OCI-LY7 (cell line): Measurements from ENCODE around the gene LHFPL2. TPM values are rescaled to one million over a fixed set of nuclear protein-coding genes. Genes with fewer than 3 reads are reported as not detected.

Source experiments
- BruUV-seq: library from RNA; stranded (reverse); fragments of 400-500 nt; replicated peaks from 2 replicates; lab custom pipeline; 2021; lab: Mats Ljungman, UMichigan
- CTCF ChIA-PET: fragments of 300-600 bp; sonication (Branson Sonifier 250); formaldehyde crosslinking; loops from one replicate; lab custom pipeline; 2022; ENCODE audit warnings: antibody characterized with exemption; ENCODE audit not compliant: unreplicated experiment; lab: Charles Lee
- POLR2A ChIA-PET: fragments of 300-600 bp; sonication (Branson Sonifier 250); formaldehyde crosslinking; loops from one replicate; lab custom pipeline; 2022; ENCODE audit warnings: antibody characterized with exemption; lab: Charles Lee
- DNase-seq: peaks from one replicate; pipeline ENCODE4 v3.0.0-alpha.2; 2015; ENCODE audit warnings: low spot score
- H2AFZ ChIP-seq: fragments of 200-600 bp; sonication (generic), shearing (Covaris generic); 2 replicates; pipeline ENCODE4 v1.6.1; 2014; ENCODE audit warnings: mild to moderate bottlenecking, antibody characterized with exemption, low read length, moderate library complexity
- H3K27ac ChIP-seq: fragments of 200-600 bp; sonication (generic); 2 replicates; pipeline ENCODE4 v1.5.1; 2014; ENCODE audit warnings: mixed run types, low read depth, mild to moderate bottlenecking, moderate library complexity, low read length, inconsistent platforms; ENCODE audit not compliant: poor library complexity, severe bottlenecking
- H3K36me3 ChIP-seq: fragments of 200-600 bp; sonication (generic); 2 replicates; pipeline ENCODE4 v1.6.1; 2014; ENCODE audit warnings: mild to moderate bottlenecking, antibody characterized with exemption, low read length, moderate library complexity, mixed read lengths; ENCODE audit not compliant: insufficient read depth
- H3K4me1 ChIP-seq: fragments of 200-600 bp; sonication (generic); 2 replicates; pipeline ENCODE4 v1.5.1; 2014; ENCODE audit warnings: mild to moderate bottlenecking, low read length; ENCODE audit not compliant: insufficient read depth, poor library complexity, severe bottlenecking
- H3K4me2 ChIP-seq: fragments of 200-600 bp; sonication (generic); 2 replicates; pipeline ENCODE4 v1.6.1; 2014; ENCODE audit warnings: mild to moderate bottlenecking, low read length
- H3K4me3 ChIP-seq: fragments of 200-600 bp; sonication (generic); 2 replicates; pipeline ENCODE4 v1.5.1; 2014; ENCODE audit warnings: mild to moderate bottlenecking, low read depth, low read length; ENCODE audit not compliant: poor library complexity, severe bottlenecking
- H3K79me2 ChIP-seq: fragments of 200-600 bp; sonication (generic); 2 replicates; pipeline ENCODE4 v1.6.1; 2016; ENCODE audit warnings: low read depth, mild to moderate bottlenecking, low read length, moderate library complexity, mixed read lengths; ENCODE audit not compliant: insufficient read depth
- H3K9me2 ChIP-seq: fragments of 200-600 bp; sonication (generic); 2 replicates; pipeline ENCODE4 v1.6.1; 2016; ENCODE audit warnings: mild to moderate bottlenecking, low read length, mixed read lengths; ENCODE audit not compliant: insufficient read depth
- H3K9me3 ChIP-seq: fragments of 200-600 bp; sonication (generic); 2 replicates; pipeline ENCODE4 v1.6.1; 2014; ENCODE audit warnings: mild to moderate bottlenecking, mixed run types, low read length, mixed read lengths
- H4K20me1 ChIP-seq: fragments of 200-600 bp; sonication (generic); 2 replicates; pipeline ENCODE4 v1.6.1; 2014; ENCODE audit warnings: mild to moderate bottlenecking, antibody characterized with exemption, low read length, moderate library complexity, mixed read lengths; ENCODE audit not compliant: insufficient read depth
- EZH2phosphoT487 ChIP-seq: fragments of 200-600 bp; sonication (generic); IDR thresholded peaks from 2 replicates; pipeline ENCODE4 v1.6.1; 2018; ENCODE audit warnings: low read depth, borderline replicate concordance, mild to moderate bottlenecking, mixed run types, antibody characterized with exemption, low read length, moderate library complexity, mixed read lengths
- intact Hi-C: fragments of 100-400 bp; cut with micrococcal nuclease; formaldehyde crosslinking; loops from one replicate; pipeline ENCODE4 v1.10.0; 2022; ENCODE audit not compliant: unreplicated experiment
- total RNA-seq, 2 experiments: library from RNA; depleted of rRNA in 1 of 2; stranded (reverse); fragments of >200 nt in 1 of 2; shearing (Covaris generic) in 1 of 2; gene quantifications; 2 replicates each; pipeline ENCODE4 v1.2.3, GENCODE V29; 2014 to 2022
- TF ChIP-seq, protein P1 (sequence below): fragments of 200-600 bp; sonication (generic); conservative IDR thresholded peaks from 2 replicates; pipeline ENCODE4 v1.5.1; 2014; ENCODE audit warnings: mild to moderate bottlenecking, antibody characterized with exemption, low read length, moderate library complexity, mixed read lengths

The LHFPL2 gene
- total RNA-seq, 2 experiments from 2014 or later: 12.2 to 24.0 TPM

DNA sequence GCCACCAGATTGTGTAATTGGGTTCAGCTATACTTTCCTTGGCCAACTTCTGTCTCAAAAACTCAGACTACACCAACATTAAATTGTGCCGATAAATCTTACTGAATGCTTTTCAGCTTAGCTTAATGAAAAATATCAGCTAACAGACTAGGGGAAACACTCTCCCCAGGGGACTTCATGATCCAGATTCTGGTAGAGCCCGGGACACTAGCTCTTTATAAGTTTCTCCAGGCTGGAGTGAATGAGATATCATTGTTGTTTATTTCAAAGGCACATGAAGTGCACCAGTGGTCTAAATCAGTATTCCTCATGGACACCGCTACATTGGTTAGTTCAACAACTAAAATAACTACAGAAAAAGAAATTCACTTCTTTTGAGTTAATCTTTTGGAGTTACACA is 10.5 kb upstream of the LHFPL2 start:
- no TSS peak for BruUV-seq

DNA sequence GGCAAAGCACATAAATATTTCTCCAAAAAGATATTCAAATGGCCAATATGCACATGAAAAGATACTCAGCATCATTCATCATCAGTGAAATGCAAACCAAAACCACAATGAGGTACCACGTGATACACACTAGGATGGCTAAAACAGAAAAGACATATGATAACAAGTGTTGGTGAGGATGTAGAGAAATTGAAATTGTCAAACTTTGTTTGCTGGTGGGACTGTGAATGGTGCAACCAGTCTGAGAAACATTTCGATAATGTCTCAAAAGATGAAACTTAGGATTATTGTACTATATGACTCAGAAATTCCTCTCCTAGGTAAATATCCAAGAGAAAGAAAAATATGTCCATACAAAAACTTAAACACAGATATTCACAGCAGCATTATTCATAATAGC is 8.6 kb upstream of the LHFPL2 start:
- TF ChIP-seq EZH2phosphoT487: no peak
- TF ChIP-seq, protein P1, sequence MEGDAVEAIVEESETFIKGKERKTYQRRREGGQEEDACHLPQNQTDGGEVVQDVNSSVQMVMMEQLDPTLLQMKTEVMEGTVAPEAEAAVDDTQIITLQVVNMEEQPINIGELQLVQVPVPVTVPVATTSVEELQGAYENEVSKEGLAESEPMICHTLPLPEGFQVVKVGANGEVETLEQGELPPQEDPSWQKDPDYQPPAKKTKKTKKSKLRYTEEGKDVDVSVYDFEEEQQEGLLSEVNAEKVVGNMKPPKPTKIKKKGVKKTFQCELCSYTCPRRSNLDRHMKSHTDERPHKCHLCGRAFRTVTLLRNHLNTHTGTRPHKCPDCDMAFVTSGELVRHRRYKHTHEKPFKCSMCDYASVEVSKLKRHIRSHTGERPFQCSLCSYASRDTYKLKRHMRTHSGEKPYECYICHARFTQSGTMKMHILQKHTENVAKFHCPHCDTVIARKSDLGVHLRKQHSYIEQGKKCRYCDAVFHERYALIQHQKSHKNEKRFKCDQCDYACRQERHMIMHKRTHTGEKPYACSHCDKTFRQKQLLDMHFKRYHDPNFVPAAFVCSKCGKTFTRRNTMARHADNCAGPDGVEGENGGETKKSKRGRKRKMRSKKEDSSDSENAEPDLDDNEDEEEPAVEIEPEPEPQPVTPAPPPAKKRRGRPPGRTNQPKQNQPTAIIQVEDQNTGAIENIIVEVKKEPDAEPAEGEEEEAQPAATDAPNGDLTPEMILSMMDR: no peak

More for the DNA sequence above, 10.5 kb upstream of the LHFPL2 start:
- H3K4me2 ChIP-seq: no peak overlapping the region
- no peak for DNase-seq
- no peaks in the 10 kb centered on the region for H3K79me2 ChIP-seq
- H3K4me3 ChIP-seq: no peak overlapping the region
- no peaks in the 10 kb centered on the region for H4K20me1 ChIP-seq
- intact Hi-C loops: no loop called here
- H3K36me3 ChIP-seq: no peaks in the 10 kb centered on the region; the same call in 1 of the 2 replicates
- H3K9me2 ChIP-seq: no peaks in the 10 kb centered on the region
- no peak overlapping the region for H3K27ac ChIP-seq
- ChIA-PET CTCF (interaction anchor here (0.6 kb wide), 1 partner anchor 32 kb away, joined by 3 read pairs; no protein-coding TSS in a partner anchor), POLR2A (interaction anchor here (0.5 to 1.0 kb wide), 3 partner anchors 17 to 960 kb away, joined by 3 read pairs; no protein-coding TSS in a partner anchor)
- peaks cover 23% of the 10 kb centered on the region for H3K4me1 ChIP-seq
- H2AFZ ChIP-seq: no peak overlapping the region
- TF ChIP-seq, protein P1: no peak
- TF ChIP-seq EZH2phosphoT487: no peak
- H3K9me3 ChIP-seq: no peaks in the 10 kb centered on the region

DNA sequence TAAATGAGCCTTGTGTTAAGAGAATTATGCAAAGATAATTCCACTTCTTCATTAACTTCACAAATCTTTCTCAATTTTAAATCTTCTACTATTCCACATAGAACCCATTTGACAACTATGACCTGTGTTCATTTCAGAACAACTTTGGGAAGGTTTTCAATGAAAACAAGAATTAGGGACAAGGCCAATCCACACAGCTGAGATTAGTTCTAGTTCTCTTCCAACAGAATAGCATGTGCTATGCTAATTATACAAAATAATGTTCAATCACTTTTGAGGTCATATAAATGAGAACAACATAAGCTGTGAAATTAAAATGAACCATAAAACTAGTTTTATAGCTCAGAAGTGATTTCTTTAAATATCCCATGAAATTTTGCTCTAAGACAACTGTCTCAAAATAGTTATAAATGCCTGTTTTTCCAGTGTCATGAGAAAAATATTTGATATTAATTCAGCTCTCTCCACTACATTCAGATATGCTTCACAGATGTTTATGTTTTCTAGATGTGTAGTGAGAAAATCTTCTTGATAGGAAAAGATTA is 7.2 kb upstream of the LHFPL2 start:
- no peak for DNase-seq
- TF ChIP-seq EZH2phosphoT487: no peak
- TF ChIP-seq, protein P1: no peak
- Histone ChIP-seq H3K27ac (no peak overlapping the region), H3K9me2 (no peaks in the 10 kb centered on the region), H3K4me1 (peaks cover 7% of the 10 kb centered on the region), H4K20me1 (no peaks in the 10 kb centered on the region), H3K4me2 (no peak overlapping the region), H3K79me2 (no peaks in the 10 kb centered on the region), H3K36me3 (no peaks in the 10 kb centered on the region; the same call in 1 of the 2 replicates), H3K9me3 (no peaks in the 10 kb centered on the region), H3K4me3 (no peak overlapping the region), H2AFZ (no peak overlapping the region)
- POLR2A ChIA-PET: interaction anchor here (1.4 to 1.8 kb wide), 2 partner anchors 9 to 10 kb away, joined by 4 to 5 read pairs; no protein-coding TSS in a partner anchor
- BruUV-seq: no TSS peak
- CTCF ChIA-PET: no interaction called here
- intact Hi-C loops: no loop called here

More for the DNA sequence above, 8.6 kb upstream of the LHFPL2 start:
- Histone ChIP-seq H3K4me1 (peaks cover 19% of the 10 kb centered on the region), H3K36me3 (no peaks in the 10 kb centered on the region; the same call in 1 of the 2 replicates), H3K27ac (no peak overlapping the region), H3K9me2 (no peaks in the 10 kb centered on the region), H4K20me1 (no peaks in the 10 kb centered on the region), H2AFZ (no peak overlapping the region), H3K4me3 (no peak overlapping the region), H3K79me2 (no peaks in the 10 kb centered on the region), H3K4me2 (no peak overlapping the region), H3K9me3 (no peaks in the 10 kb centered on the region)
- BruUV-seq: no TSS peak
- POLR2A ChIA-PET: interaction anchor here (0.9 to 1.8 kb wide), 2 partner anchors 9 to 10 kb away, joined by 3 to 5 read pairs; no protein-coding TSS in a partner anchor
- CTCF ChIA-PET: no interaction called here
- intact Hi-C loops: no loop called here
- DNase-seq: no peak
